ENCODE data around the gene USP46.

GRCh38 chr4:52643190-52643589 lies 15.9 kb downstream of the USP46 start:
- TF ChIP-seq CTCF (IDR thresholded peaks at IDR 0.05) (no peak), ZFX (IDR thresholded peaks at IDR 0.05; ENCODE audit: borderline replicate concordance) (no peak)
